ENCODE results near the gene ASF1A.
A peak's percentile ranks its signal among the peaks of the same experiment; 100 is the strongest.

The ASF1A gene

DNA sequence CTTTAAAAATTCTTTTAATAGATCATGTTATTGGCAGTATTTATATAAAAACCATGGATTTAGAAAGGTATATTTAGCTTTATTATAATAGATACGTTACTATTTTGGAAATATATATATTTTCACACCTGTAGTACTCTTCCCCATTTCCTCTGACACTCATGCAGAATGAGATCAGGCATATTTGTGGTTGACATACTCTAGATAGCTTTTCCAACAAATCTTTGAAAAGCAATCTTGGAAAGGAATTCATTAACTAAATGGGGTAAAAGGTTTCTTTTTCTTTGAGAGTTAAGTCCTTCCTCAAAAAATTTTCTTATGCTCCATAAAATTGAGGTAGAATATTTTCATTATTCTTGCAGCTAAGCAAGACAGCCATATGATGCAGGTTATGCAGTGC, 14.5 kb downstream of the ASF1A start:
- H3K27ac ChIP-seq: no peak overlapping the region
- no peak for DNase-seq (ENCODE audit: low read depth, low spot score)

DNA sequence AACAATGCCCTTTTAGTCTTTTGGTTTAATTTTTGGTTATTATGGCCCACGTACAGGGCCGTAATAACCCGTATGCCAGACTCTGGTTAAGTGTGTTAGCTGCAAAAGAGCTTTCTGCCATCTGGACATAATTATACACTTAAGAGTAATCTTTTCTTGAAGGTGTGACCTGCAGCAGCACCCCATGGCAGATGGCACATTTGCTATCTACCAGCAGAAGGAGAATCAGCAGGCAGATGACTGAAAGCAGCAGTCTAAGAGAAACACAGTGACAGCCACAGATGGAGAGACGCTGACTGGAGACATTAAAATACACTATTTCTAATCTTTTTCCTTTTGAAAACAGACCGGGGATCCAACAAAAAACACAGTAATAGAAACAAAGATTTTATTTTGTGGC, 18.7 kb downstream of the ASF1A start:
- DNase-seq (ENCODE audit: low read depth, low spot score): no peak
- H3K27ac ChIP-seq: no peak overlapping the region

DNA sequence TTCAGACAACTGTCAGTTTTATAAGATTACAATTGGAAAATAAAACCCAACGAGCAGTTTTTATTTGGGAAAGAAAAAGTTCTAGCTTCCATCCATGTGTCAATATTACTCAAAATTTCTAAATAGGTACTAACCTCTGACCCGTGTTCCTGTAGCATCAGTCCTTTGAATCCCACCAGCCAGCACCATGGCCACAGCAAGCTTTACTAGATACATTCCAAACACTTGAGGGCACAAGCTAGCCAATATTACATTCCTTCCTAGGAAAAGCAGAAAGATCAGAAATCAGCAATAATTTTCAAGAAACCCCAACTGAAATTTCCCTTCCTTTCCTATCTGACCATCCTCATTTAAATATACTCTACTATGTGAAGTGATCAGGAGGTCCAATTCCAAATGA, 19.2 kb downstream of the ASF1A start:
- DNase-seq (ENCODE audit: low read depth, low spot score): no peak
- H3K27ac ChIP-seq: no peak overlapping the region

DNA sequence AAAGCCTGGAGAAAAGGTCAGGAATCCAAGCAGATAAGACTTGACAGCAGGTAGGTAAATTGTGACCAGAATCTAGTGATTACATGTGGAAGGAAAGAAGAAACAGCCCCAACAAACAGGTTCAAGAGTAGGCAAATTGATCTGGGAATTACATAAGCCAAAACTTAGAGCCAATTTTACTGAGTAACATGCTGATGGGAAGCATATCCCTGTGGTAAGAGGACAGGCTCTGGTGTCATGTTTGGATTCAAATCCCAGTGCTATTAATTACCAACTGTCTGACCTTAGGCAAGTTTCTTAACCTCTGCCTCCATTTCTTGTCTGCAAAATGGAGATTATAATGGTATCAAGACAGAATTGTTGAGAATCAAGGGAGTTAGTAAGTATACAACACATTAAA, 20.6 kb downstream of the ASF1A start:
- no peak for DNase-seq (ENCODE audit: low read depth, low spot score)
- no peak overlapping the region for H3K27ac ChIP-seq

DNA sequence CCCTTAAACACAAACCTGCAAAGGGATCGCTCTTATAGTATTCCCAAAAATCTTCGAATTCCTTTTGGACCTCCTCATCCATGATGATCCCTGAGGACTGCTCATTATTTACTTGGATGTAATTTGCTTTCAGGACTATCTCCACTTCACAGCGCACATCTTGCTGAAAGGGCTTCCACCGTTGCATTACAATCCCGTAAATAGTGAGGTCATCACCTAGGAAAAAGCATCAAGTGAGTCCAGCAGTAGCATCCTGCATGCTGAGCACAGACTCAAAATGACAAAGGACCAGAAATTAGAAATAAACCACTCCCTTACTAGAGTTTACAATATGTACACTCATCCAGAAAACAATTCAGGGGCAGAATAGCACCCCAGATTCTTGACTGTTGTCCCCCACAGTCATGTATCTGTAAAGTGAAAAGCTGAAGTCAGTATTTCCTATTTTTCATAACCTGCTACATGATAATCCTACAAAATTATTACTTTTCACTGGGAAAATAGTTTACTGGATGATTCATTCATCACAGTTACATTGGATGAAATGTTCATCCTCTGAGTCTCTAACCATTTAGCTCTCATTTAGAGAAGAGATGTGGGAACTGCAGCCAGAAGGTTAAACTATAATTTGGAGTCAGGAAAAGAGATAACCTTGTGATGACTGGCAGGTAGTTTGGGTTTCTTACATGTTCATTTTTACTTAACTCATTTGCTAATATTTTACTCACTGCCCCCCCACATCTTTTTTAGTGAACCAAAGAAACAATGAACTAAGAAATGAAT, 23.8 kb downstream of the ASF1A start:
- no peak for DNase-seq (ENCODE audit: low read depth, low spot score)
- H3K27ac ChIP-seq: no peak overlapping the region

DNA sequence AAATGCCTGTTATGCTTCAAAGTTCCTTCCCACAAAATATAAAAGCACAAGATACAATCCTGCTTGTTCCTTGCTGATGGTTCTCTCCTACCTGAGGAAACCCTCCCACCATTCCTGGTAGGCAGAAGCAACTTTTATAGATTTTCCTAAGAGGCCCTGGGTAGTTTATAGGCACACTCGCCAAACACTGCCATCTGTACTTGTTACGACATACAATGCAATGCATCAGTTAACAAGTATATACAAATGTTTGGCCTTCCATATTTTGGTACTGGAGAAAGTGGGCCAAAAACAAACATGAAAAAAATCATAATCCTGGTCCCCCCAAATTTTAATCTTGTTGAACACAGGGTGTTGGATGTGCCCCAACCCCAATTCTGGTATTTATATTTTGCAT, 24.4 kb downstream of the ASF1A start:
- H3K27ac ChIP-seq: no peak overlapping the region
- DNase-seq (ENCODE audit: low read depth, low spot score): no peak

DNA sequence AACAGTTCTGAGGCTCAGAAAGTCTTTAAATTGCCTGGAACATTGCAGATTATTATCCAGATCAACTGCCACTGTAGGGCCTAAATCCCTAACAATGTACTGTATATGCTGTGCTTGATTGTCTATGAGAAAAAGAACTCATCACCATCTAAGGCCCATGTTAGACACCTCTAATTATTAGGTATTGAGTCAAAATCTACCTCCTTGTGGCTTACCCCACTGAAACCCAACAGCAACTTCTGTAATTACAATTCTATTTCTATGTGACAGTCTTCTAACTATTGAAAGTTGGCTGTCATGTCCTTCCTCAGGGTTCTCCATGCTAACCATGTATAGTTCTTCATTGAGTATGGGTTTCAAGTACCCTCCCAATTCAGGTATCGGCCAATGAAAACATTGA, 27.1 kb downstream of the ASF1A start:
- H3K27ac ChIP-seq: no peak overlapping the region
- no peak for DNase-seq (ENCODE audit: low read depth, low spot score)

DNA sequence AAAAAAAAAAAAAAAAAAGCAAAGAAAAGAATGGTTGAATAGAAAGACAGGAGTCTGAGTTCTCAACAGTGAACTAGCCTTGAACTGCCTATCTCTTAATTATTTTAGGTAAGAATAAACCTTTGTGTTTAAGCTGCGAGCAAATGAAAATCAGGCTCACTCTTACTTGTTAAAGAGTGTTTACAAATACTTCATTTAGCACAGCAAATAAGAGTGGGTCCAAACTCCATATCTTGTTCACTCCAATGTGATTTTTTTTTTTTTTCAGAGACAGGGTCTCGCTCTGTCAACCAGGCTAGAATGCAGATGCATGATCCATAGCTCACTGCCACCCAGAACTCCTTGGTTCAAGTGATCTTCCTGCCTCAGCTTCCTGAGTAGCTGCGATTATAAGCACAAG, 29.1 kb downstream of the ASF1A start:
- DNase-seq (ENCODE audit: low read depth, low spot score): no peak
- H3K27ac ChIP-seq: no peak overlapping the region

DNA sequence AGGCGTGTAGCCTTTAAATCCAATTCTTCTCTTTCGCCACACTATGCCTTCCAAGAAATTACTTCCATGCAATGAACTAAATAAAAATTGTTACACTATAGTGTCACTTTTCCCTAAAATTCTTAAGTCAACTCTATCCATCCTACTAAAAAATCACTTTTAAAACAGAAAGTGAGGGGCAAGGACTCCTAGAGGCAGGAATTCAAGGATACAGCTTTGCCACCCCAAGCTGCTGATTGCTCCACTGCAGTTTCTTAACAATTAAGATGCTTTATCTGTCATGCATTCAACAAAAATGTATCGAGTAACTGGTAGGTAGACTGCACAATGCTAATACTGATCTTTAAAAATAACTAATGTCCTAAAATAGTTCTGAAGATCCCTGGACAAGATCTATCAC, 36.7 kb downstream of the ASF1A start:
- no peak overlapping the region for H3K27ac ChIP-seq

DNA sequence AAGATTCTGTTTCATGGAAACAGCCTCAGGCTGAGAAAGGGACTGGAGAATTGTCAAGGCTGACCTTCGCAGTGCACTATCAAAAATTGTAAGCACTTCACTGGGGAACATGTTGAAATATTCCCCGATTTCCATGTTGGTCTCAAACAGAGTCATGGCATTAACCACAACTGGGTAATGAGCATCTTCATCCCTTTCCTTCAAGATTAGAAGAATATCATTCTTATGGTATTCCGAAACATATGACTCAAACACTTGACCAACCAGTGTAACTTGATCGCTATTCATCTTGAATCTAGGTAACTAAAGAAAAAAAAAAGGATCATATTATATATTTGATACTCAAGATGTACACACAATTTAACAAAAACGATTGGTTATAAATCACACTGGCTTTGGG, 37.5 kb downstream of the ASF1A start:
- DNase-seq (ENCODE audit: low read depth, low spot score): no peak
- H3K27ac ChIP-seq: no peak overlapping the region

More for the DNA sequence above, 36.7 kb downstream of the ASF1A start:
- DNase-seq (ENCODE audit: low read depth, low spot score): no peak

DNA sequence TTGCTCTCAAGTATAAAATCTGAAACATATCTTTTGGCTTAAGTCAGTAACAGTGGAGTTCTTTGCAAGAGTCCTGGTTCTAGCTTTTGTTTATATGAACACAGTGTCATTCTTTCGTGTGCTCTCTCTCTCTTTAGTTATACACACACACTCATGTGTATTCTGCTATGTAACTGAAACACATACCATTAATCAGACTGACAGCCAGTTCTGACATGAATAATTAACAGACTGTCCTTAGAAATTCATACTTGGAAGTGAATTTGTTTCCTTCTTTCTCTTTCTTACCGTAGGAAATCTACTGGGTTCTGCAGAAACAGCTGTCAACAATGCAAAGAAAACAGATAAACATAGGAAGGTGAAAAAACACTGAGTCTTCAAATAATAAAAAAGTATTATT, 38.5 kb downstream of the ASF1A start:
- H3K27ac ChIP-seq: no peak overlapping the region
- no peak for DNase-seq (ENCODE audit: low read depth, low spot score)

DNA sequence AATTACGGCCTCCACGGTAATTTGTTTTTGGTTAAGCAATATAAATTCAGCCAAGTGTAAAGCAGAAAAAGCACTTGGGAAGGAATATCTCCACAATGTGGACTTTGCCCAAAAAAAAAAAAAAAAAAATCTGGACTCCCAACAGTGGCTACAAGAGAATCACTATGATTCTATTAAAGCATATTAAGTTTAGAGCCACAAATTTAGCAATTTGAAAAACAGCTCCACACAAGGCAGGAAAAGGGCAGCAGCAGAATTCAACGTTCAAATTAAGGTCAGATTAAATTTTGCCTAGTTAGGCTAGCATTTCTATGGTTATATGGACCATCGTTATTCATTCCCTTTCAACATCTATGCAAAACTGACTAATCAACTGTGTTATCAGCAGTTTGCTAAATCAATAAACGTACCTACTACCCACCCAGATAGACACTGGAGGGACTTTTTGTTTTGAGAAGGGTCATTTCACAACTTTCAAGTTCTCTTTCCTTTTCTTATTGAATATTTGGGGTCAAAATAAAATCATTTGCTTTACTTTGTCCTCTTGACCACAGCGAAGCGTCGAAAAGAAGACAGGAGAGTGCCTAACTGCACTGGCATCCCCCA, 40.0 kb downstream of the ASF1A start:
- peak overlapping the region; percentile 74 for H3K27ac ChIP-seq
- no peak for DNase-seq (ENCODE audit: low read depth, low spot score)

DNA sequence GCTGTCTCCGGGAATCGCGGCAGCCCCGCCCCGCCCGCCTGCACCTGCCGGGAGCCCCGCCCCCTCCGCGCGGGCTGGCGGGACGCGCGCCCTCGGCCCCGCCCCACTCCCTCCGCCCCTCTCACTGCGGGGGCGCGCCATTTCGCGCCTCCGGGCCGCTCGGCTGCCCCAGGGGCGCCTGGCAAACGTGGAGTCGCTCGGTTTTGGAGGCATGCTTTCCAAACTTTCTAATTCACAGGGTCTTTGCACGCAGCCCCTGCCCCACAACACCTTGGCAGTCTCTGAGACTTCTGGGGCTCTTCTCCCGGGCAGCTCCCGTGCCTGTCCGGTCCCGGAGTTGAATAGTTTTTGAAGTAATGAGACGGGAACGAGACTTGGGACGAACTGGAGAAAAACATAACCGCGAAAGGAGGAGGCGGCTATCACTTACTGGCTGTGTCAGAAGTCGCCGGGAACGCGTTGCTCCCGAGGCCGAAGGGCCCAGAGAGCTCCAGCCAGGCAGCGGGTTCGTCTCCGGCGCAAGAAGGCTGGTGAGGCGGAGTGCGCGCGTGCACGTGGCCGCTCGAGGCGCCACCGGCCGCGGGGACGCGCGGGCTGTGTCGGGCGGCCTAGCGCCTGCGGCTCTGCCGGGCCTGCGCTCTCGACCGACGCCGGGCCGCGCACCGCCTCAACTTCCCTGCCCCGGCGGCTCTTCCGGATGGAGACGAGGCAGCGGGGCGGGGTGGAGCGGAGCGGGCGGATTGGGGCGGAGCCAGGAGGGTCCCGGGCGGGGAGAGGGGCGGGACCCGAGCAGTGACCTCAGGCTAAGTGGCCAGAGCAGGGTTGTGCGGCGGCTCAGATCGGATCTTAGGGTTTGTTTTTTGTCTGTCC, 40.7 kb downstream of the ASF1A start, which contains the start of gene MCM9:
Gene MCM9, minus strand, starts transcription at position 699 of the 870 bp plus-strand sequence. CDS start 3,436 bp downstream, outside the sequence.
- no peak for DNase-seq (ENCODE audit: low read depth, low spot score)
- peak within 1 kb of the TSS; percentile 74 for H3K27ac ChIP-seq

DNA sequence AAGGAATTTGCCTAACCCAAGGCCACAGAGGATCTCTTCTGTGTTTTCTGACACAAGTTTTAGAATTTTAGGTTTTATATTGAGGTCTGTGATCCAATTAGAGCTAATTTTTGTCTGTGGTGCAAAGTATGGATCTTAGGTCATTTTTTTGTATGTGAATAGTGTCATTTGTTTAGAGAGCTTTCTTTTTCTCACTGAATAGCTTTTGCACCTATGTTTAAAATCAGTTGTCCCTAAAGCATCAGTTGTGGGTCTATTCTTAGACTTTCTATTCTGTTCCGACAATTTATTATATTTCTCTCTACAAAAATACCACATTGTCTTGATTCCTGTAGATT, 41.3 kb downstream of the ASF1A start:
- H3K27ac ChIP-seq: peak overlapping the region; percentile 74
- no peak for DNase-seq (ENCODE audit: low read depth, low spot score)

DNA sequence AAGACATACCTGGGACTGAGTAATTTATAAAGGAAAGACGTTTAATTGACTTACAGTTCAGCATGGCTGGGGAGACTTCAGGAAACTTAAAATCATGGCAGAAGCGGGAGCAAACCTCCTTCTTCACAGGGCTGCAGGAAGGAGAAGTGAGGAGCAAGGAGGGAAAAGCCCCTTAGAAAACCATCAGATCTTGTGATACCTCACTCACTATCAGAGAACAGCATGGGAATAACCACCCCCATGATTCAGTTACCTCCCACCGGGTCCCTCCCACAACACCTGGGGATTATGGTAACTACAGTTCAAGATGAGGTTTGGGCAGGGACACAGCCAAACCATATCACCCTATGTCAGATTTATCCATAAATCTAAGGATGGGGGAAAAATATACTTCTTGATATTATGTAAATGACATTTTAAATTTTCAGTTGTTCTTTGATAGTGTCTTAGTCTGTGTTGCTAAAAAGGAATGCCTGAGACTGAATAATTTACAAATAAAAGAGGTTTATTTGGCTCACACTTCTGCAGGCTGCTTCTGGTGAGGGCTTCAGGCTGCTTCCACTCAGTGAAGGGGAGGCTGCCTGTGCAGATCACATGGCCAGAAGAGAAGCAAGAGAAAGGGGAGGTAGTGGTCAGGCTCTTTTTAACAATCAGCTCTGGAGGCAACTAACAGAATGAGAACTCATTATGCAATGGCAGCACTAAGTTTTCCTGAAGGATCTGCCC, 42.2 kb downstream of the ASF1A start:
- no peak for DNase-seq (ENCODE audit: low read depth, low spot score)
- no peak overlapping the region for H3K27ac ChIP-seq

DNA sequence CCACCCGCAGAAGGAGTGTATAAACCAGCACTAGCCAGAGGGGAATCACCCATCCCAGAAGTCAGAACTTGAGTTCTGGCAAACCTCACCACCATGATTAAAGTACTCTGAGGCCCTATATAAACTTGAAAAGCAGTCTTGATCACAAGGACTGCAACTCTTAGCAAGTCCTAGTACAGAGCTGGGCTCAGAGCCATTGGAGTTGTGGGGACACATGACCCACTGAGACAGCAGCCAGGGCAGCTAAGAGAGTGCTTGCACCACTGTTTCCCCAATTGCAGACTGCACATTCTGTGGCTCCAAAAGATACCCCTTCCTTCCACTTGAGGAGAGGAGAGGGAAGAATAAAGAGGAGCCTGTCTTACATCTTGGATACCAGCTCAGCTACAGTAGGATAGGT, 45.7 kb downstream of the ASF1A start:
- H3K27ac ChIP-seq: no peak overlapping the region
- DNase-seq (ENCODE audit: low read depth, low spot score): no peak

DNA sequence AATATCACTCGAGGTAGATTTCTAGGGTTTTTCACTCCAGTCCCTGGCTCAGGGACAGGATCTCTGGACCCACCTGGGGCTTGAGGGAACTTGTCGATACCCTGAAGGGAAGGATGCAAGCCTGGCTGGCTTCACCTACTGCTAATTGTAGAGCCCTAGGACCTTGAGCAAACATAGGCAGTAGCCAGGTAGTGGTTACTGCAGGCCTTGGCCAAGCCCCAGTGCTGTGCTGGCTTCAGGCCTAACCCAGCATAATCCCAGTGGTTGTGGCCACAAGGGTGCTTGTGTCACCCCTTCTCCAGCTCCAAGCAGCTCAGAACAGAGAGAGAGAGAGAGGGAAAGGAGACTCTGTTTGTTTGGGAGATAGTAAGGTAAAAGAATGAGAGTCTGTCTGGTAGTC, 46.8 kb downstream of the ASF1A start:
- no peak overlapping the region for H3K27ac ChIP-seq
- DNase-seq (ENCODE audit: low read depth, low spot score): no peak

DNA sequence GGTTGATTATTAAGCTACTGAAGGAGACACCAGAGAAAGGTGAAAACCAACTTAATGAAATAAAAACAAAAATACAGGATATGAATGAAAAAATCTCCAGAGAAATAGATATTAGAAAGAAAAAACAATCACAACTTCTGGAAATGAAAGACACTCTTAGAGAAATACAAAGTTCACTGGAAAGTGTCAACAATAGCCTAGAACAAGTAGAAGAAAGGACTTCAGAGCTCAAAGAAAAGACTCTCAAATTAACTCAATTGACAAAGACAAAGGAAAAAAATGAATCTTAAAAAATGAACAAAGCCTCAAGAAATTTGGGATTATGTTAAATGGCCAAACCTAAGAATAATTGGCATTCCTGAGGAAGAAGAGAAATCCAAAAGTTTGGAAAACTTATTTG, 51.3 kb downstream of the ASF1A start:
- DNase-seq (ENCODE audit: low read depth, low spot score): no peak

DNA sequence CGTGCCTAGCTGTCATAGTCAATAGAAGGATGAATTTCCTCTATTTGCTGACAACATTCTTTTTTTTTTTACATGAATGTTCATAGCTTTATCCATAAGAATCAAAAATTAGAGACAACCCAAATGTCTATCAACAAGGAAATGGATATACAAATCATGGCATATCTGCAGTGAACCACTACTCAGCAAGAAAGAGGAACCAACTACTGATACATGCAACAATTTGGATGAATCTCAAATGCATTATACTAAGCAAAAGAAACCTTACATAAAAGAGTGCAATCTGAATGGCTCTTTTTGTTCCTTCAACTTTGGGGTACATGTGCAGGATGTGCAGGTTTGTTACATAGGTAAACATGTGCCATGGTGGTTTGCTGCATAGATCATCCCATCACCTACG, 58.7 kb downstream of the ASF1A start:
- H3K27ac ChIP-seq: no peak overlapping the region
- no peak for DNase-seq (ENCODE audit: low read depth, low spot score)

More for the DNA sequence above, 51.3 kb downstream of the ASF1A start:
- no peak overlapping the region for H3K27ac ChIP-seq

DNA sequence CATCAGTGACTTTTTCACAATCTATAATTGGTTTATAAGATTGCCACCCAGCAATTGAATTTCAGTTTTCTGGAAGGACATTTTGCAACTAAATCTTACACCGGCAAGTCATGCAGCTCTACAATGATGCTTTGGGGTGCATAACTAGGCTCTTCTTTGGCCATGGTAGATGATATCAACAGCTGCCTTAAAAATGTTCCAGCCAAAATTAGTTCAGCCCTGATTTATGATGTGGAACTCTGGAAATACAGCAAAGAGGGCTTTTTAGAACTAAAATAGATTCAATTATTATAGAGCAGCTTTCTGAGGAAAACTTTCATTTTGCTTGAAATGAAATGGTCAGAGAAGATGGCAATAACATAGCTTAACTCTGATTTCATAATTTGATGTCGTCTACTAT, 59.4 kb downstream of the ASF1A start:
- no peak overlapping the region for H3K27ac ChIP-seq
- no peak for DNase-seq (ENCODE audit: low read depth, low spot score)

All from epithelial cell of prostate (primary cell).